Neuron (in vitro differentiated cells): ENCODE results near the gene XPNPEP2.

Source experiments
- H2AFZ ChIP-seq: one replicate; pipeline ENCODE4 v1.6.1; 2013; ENCODE audit warnings: low read depth, mild to moderate bottlenecking, inconsistent platforms, low read length, moderate library complexity
- H3K27me3 ChIP-seq: one replicate; pipeline ENCODE4 v1.6.1; 2013; ENCODE audit warnings: low read length; ENCODE audit not compliant: insufficient read depth
- H3K36me3 ChIP-seq: one replicate; pipeline ENCODE4 v1.6.1; 2013; ENCODE audit warnings: low read length; ENCODE audit not compliant: insufficient read depth
- H3K4me1 ChIP-seq: one replicate; pipeline ENCODE4 v1.6.1; 2013; ENCODE audit warnings: low read length; ENCODE audit not compliant: insufficient read depth
- H3K4me3 ChIP-seq: 2 replicates; pipeline ENCODE4 v1.5.1; 2013; ENCODE audit warnings: mild to moderate bottlenecking, low read length, moderate library complexity
- H3K9me3 ChIP-seq: one replicate; pipeline ENCODE4 v1.6.1; 2013; ENCODE audit warnings: low read length

Gene XPNPEP2, protein sequence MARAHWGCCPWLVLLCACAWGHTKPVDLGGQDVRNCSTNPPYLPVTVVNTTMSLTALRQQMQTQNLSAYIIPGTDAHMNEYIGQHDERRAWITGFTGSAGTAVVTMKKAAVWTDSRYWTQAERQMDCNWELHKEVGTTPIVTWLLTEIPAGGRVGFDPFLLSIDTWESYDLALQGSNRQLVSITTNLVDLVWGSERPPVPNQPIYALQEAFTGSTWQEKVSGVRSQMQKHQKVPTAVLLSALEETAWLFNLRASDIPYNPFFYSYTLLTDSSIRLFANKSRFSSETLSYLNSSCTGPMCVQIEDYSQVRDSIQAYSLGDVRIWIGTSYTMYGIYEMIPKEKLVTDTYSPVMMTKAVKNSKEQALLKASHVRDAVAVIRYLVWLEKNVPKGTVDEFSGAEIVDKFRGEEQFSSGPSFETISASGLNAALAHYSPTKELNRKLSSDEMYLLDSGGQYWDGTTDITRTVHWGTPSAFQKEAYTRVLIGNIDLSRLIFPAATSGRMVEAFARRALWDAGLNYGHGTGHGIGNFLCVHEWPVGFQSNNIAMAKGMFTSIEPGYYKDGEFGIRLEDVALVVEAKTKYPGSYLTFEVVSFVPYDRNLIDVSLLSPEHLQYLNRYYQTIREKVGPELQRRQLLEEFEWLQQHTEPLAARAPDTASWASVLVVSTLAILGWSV

DNA sequence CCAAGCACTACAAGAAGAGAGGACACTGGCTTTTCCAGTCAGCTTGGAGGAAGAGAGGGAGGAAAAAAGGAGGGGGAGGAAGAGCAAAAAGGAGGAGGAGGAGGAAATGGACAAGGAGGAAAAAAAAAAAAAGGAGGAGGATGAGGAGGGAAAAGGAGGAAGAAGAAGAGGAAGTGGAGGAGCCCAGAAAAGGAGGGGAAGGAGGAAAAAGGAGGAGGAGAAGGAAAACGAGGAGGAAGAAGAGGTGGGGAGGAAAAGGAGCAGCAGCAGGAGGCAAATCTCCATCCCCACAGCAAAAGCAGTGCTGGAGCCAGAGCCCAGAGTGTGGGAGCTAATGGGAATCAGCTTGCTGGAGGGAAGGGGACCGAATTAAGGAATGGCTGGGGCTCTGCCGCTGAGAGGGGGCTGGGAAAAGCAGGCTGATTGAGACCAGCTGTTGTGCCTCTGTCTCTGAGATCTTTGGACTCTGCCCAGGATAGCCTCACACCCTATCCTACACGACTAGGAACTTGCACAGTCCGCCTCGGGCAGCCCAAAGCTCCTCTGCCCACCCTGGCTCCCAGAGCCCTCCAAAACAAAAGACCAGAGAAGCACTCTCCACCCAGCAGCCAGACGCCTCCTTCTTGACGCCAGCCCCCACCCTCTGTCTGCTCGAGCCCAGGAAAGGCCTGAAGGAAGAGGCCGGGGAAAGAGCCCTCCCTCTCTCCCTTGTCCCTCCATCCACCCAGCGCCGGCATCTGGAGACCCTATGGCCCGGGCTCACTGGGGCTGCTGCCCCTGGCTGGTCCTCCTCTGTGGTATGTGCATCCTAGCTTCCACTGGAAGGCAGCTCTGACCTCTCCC lies at the start of gene XPNPEP2:
Gene XPNPEP2, plus strand, starts transcription at position 514 of the 843 bp plus-strand sequence. Its CDS starts 235 bp downstream, at position 749.
- Histone ChIP-seq H2AFZ (no peak within 1 kb of the TSS), H3K36me3 (no peaks in the 10 kb centered on the region), H3K4me3 (no peak within 1 kb of the TSS)

DNA sequence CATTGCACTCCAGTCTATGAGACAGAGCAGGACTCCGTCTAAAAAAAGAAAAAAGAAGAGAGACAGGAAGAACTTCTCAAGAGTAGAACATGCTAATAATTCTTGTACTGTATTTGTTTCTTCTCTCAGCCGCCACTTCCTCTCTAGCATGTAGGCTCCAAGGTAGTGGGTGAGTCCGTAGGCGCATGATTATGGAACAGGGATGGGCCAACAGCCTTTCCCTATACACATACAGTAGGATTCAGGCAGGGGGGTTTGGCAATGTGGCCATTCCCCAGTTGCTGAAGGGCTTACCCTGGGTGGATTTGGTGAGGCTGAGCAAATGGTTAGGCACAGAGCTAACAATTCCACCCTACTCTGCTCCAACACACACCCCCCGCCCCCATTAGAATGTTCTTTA lies 49.0 kb upstream of the XPNPEP2 start:
- Histone ChIP-seq H3K4me3 (no peak overlapping the region), H3K36me3 (no peaks in the 10 kb centered on the region), H2AFZ (no peak overlapping the region), H3K4me1 (peaks cover 5% of the 10 kb centered on the region), H3K27me3 (no peaks in the 10 kb centered on the region), H3K9me3 (no peaks in the 10 kb centered on the region)

More for the DNA sequence above, at the start of gene XPNPEP2:
- peaks cover 3% of the 10 kb centered on the region for H3K27me3 ChIP-seq
- H3K4me1 ChIP-seq, result no peaks in the 10 kb centered on the region
- no peaks in the 10 kb centered on the region for H3K9me3 ChIP-seq

DNA sequence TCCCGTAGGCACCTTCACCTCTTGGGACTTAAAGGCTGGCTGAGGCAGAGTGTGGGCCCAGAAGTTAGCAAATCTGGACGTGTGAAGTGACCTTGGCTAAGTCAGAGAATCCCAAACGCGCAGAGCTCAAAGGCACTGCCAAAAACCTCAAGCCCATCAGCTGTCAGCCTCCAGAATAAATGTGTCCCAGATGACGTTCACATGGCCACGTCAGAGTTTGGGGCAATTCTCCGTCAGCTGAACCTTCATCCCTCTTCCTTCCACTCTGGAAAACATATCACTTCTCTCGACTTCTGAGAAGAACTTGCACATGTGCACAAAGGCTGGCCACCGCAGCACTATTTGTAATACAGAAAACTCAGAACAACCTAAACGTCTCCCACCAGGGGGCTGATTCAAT lies 48.3 kb upstream of the XPNPEP2 start:
- peaks cover 5% of the 10 kb centered on the region for H3K4me1 ChIP-seq
- no peak overlapping the region for H3K4me3 ChIP-seq
- H3K9me3 ChIP-seq, result no peaks in the 10 kb centered on the region
- no peak overlapping the region for H2AFZ ChIP-seq
- H3K27me3 ChIP-seq, result no peaks in the 10 kb centered on the region
- no peaks in the 10 kb centered on the region for H3K36me3 ChIP-seq

DNA sequence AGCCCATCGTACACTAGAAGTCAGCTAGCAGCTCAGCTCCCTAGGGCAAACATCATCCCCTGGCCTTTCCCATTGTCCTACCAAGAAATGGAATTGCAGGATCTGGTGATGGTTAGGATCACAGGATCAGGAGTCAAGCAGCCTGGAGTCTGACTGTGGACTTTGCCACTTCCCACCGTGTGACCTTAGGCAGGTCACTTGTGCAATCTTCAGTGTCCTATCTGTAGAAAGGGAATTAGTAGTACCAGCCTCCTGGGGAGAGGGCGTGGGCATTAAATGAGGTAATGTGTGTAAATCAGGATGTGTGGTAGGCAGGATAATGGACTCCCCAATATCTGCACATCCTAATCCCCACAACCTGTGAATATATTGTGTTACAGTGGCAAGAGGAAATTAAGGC lies 45.4 kb upstream of the XPNPEP2 start:
- no peaks in the 10 kb centered on the region for H3K36me3 ChIP-seq
- H3K27me3 ChIP-seq, result no peaks in the 10 kb centered on the region
- no peaks in the 10 kb centered on the region for H3K4me1 ChIP-seq
- H2AFZ ChIP-seq, result no peak overlapping the region
- H3K9me3 ChIP-seq, result no peaks in the 10 kb centered on the region
- no peak overlapping the region for H3K4me3 ChIP-seq

DNA sequence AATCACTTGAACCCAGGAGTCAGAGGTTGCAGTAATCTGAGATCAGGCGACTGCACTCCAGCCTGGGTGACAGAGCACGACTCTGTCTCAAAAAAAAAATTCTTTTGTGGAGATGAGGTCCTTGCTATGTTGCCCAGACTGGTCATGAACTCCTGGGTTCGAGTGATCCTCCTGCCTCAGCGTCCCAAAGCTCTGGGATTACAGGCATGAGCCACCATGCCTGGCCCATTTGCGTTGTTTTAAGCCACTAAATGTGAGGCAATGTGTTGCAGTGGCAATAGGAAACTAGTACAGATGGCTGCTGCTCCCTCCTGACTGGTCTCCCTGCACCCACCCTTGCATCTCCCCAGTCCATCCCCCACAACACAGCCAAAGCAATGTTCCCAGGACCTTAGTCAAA lies 44.0 kb upstream of the XPNPEP2 start:
- Histone ChIP-seq H3K4me3 (no peak overlapping the region), H3K36me3 (no peaks in the 10 kb centered on the region), H3K4me1 (no peaks in the 10 kb centered on the region), H2AFZ (no peak overlapping the region), H3K9me3 (no peaks in the 10 kb centered on the region), H3K27me3 (no peaks in the 10 kb centered on the region)

DNA sequence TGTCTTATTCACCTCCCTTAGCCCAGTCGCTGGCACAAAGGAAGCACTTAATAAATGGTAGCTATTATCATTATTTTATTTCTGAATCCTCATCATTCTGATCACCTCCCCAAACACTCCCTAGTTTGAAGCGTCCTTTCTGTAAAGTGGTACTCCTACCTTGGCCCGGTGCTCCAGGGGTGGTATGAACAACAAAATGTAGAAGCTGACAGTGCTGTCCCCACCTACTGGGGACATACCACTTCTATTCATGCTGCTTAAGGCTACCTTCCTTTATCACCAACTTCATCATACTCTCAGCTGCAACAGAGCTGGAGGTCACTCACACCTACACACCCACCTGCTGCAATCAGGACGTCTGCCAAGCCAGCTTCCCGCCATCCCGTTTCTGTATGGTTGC lies 43.2 kb upstream of the XPNPEP2 start:
- Histone ChIP-seq H3K4me1 (no peaks in the 10 kb centered on the region), H2AFZ (no peak overlapping the region), H3K36me3 (no peaks in the 10 kb centered on the region), H3K9me3 (no peaks in the 10 kb centered on the region), H3K4me3 (no peak overlapping the region), H3K27me3 (no peaks in the 10 kb centered on the region)

DNA sequence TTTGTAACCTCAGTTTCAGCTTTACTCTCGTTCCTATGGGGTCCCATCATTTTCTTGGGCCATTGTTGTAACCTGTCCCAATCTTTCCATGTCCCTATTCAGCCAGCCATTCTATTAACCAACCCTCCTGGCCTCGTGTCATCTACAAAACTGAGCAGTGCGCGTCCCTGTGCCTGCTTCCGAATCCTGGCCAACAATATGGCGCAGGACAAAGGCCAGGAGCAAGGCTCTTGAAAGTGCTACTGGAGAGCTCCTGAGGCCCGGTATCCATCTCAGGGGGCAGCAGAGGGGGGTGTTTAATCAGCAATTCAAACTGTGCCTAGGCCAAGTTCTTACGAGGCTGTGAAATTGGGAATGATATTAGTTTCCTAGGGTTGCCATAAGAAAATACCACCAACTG lies 42.8 kb upstream of the XPNPEP2 start:
- no peaks in the 10 kb centered on the region for H3K9me3 ChIP-seq
- no peak overlapping the region for H3K4me3 ChIP-seq
- H3K36me3 ChIP-seq, result no peaks in the 10 kb centered on the region
- H3K4me1 ChIP-seq, result no peaks in the 10 kb centered on the region
- H3K27me3 ChIP-seq, result no peaks in the 10 kb centered on the region
- H2AFZ ChIP-seq, result no peak overlapping the region

DNA sequence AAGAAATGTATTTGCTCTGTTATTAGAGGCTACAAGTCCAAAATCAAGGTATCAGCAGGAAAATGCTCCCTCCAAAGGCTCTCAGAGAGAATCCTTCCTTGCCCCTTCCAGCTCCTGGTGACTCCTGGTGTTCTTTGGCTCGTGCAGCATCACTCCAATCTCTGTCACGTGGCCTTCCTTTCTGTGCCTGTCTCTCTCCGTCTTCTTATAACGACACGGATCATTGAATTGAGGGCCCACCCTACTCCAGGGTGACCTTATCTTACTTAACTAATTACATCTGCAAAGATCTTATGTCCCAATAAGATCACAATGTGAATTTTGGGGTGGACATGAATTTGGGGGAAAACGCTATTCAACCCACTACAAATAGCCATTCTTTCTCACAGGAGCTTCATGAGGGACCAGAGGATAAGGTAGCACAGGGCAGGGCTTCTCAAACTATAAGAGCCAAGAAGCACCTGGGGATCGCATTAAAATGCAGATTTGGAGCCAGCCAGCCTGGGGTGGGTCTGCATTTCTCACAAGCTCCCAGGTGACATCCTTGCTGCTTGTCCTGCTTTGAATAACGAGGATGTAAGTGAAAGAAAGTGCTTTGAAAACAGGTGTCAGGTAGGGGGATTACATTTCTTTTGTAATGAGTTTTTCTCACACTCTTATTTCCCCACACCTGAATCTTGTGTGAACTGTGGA lies 42.2 kb upstream of the XPNPEP2 start:
- Histone ChIP-seq H3K4me3 (no peak overlapping the region), H3K27me3 (no peaks in the 10 kb centered on the region), H2AFZ (no peak overlapping the region), H3K4me1 (no peaks in the 10 kb centered on the region), H3K36me3 (no peaks in the 10 kb centered on the region), H3K9me3 (no peaks in the 10 kb centered on the region)

DNA sequence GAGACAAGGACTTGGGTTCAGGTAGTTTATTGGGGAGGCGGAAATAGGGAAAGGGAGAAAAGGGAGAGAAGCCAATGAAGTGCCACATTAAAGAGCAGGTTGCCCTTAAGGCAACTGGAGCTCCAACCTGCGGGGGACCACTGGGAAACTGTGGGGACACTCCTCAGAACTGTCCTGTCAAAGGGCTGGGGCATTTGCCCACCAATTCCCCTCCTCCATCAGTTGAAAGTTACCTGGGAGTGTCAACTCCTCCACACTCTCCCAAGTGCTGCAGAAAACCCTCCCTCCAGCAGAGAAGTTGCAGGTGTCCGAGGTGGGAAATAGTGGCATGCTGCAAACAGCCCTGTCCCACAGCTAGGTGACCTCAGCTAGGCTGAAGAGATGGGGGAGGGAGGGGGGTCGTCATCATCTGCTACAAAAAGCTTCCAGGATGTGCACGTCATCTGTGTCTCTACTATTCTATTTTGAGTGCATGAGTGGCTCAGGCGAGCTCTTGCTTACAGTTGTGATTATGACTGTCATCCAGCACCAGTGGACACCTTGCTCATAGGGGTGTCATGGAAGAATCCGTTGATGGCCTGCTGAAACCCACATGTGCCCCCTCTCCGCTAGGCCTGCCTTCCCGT lies 41.5 kb upstream of the XPNPEP2 start:
- H3K27me3 ChIP-seq, result no peaks in the 10 kb centered on the region
- H3K36me3 ChIP-seq, result no peaks in the 10 kb centered on the region
- no peaks in the 10 kb centered on the region for H3K4me1 ChIP-seq
- H3K9me3 ChIP-seq, result no peaks in the 10 kb centered on the region
- H2AFZ ChIP-seq, result no peak overlapping the region
- no peak overlapping the region for H3K4me3 ChIP-seq

DNA sequence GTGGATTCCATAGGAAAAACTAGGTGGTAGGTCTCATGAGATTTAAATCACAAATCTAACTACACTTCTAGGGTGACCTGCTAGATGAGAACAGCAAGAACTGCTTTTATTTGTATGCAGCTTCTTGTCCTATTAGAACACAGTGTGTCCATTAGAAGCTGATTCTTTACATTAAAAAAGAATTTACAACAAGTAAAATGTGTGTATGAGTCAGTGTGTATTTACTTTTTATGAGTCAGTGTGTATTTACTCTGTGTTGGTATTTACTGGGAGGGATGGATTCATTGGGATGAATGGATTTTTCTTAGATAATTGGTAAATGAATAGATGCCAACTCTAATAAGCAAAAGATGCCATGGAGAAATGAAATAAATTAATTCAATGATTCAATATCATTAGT lies 40.6 kb upstream of the XPNPEP2 start:
- Histone ChIP-seq H3K27me3 (no peaks in the 10 kb centered on the region), H2AFZ (no peak overlapping the region), H3K4me1 (no peaks in the 10 kb centered on the region), H3K4me3 (no peak overlapping the region), H3K36me3 (no peaks in the 10 kb centered on the region), H3K9me3 (no peaks in the 10 kb centered on the region)

DNA sequence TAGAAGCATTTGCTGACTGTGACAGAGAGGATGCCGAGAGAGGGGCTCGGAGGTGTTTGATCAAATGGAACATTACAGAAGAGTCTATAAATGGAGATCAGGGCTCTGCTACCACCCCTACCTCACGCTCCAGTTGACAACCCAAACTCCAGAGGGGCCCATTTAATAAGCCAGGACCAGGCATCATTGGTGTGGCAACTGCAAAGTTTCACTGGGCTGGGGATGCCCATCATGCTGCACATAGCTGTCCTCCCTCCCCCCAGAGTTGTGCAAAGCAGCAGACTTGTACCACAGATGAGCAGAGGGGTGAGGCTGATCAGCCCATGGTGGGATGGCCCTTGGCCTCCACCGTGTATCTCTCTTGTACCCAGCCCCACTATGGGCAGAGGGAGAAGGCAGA lies 38.2 kb upstream of the XPNPEP2 start:
- Histone ChIP-seq H3K4me3 (no peak overlapping the region), H3K9me3 (no peaks in the 10 kb centered on the region), H3K27me3 (no peaks in the 10 kb centered on the region), H2AFZ (no peak overlapping the region), H3K36me3 (no peaks in the 10 kb centered on the region), H3K4me1 (no peaks in the 10 kb centered on the region)

DNA sequence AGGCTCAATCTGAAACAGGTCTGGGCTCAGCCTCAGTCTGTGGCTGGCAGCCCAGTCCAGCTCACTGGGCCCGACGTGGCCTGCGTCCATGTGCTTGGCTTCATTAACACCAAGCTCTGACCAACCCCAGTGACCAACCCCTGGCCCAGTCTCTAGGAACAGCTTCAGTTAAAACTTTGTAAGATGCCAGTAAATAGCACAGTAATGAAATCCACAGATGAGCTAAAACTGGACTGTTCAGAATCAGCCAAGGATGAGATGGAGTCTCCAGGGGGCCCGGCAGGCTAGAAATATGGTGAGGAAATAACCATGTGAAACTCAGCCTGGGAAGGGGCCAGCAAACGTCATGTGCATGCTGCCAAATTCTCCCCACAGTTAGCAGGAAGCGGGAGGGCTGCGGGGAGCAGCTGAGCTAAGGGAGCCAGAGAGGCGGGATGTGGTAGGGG lies 37.1 kb upstream of the XPNPEP2 start:
- Histone ChIP-seq H2AFZ (no peak overlapping the region), H3K36me3 (no peaks in the 10 kb centered on the region), H3K9me3 (no peaks in the 10 kb centered on the region), H3K4me1 (no peaks in the 10 kb centered on the region), H3K4me3 (no peak overlapping the region), H3K27me3 (no peaks in the 10 kb centered on the region)
